HepG2 (cell line): ENCODE results near the gene ILDR2. TPM values are rescaled to one million over a fixed set of nuclear protein-coding genes. Genes with fewer than 3 reads are reported as not detected.

ENCODE experiments used
- ATAC-seq: fragments of 200-7000 bp; cut with Tn5 transposase; 3 replicates; pipeline ENCODE4 v1.9.1; 2020; ENCODE audit warnings: mild to moderate bottlenecking, moderate library complexity
- BruUV-seq: library from RNA; stranded (reverse); fragments of 400-500 nt; replicated peaks from 2 replicates; lab custom pipeline; 2021; lab: Mats Ljungman, UMichigan
- CTCF ChIA-PET: fragments of 300-600 bp; formaldehyde crosslinking; extraction: SDS; loops from one replicate; lab custom pipeline; 2021; ENCODE audit warnings: low total read pairs, inconsistent platforms, low intra/inter-chr PET ratio; lab: Yijun Ruan, JAX
- POLR2A ChIA-PET: fragments of 350-600 bp; sonication (Branson Sonifier 250); formaldehyde crosslinking; loops from one replicate; lab custom pipeline; 2020; ENCODE audit warnings: antibody characterized with exemption, inconsistent platforms; lab: Yijun Ruan, JAX
- DNase-seq: peaks from one replicate; pipeline ENCODE4 v3.0.0-alpha.2; 2015; ENCODE audit warnings: low spot score
- FAIRE-seq: peaks from 3 replicates; lab custom pipeline; 2011; peaks lifted over from hg19 to GRCh38; lab: Jason Lieb, UNC
- H2AFZ ChIP-seq: one replicate; pipeline ENCODE4 v1.6.1; 2011; ENCODE audit warnings: low read length, inconsistent platforms
- H3K27ac ChIP-seq: fragments of 300-600 bp; 3 replicates; pipeline ENCODE4 v1.8.0; 2011; ENCODE audit warnings: mixed run types, mild to moderate bottlenecking, mixed read lengths, low read length, inconsistent platforms; ENCODE audit not compliant: insufficient read depth; ENCODE audit errors: extremely low read length
- H3K27me3 ChIP-seq, 2 experiments: fragments of 200-600 bp in 1 of 2; 2 replicates in 1 of 2; 3 replicates in 1 of 2; pipeline versions ENCODE4 v1.6.0 to v1.8.0; 2011; ENCODE audit warnings: low read length in 2 of 2, mild to moderate bottlenecking in 2 of 2, moderate library complexity in 2 of 2, inconsistent platforms in 1 of 2; ENCODE audit not compliant: insufficient read depth in 2 of 2, control insufficient read depth in 1 of 2
- H3K36me3 ChIP-seq, 2 experiments: fragments of 200-600 bp in 1 of 2; replicated peaks in 1 of 2; 2 replicates in 1 of 2; 3 replicates in 1 of 2; pipeline versions ENCODE4 v1.5.1 to v1.8.0; 2011; ENCODE audit warnings: low read length in 2 of 2, inconsistent platforms in 1 of 2; ENCODE audit not compliant: insufficient read depth in 2 of 2, control insufficient read depth in 1 of 2
- H3K4me1 ChIP-seq: 2 replicates; pipeline ENCODE4 v1.5.1; 2012; ENCODE audit warnings: low read length, inconsistent platforms; ENCODE audit not compliant: insufficient read depth
- H3K4me2 ChIP-seq: 2 replicates; pipeline ENCODE4 v1.6.0; 2011; ENCODE audit warnings: low read depth, low read length, inconsistent platforms
- H3K4me3 ChIP-seq, 3 experiments: fragments of 200-600 bp in 1 of 3; sonication (generic), shearing (Covaris generic) in 1 of 3; replicated peaks in 1 of 3; 2 replicates each; pipeline ENCODE4 v1.5.1; 2011 to 2016; ENCODE audit warnings: low read length in 3 of 3, inconsistent platforms in 2 of 3, low read depth in 2 of 3, mild to moderate bottlenecking in 2 of 3, control low read depth in 1 of 3, mixed read lengths in 1 of 3; ENCODE audit not compliant: insufficient read depth in 1 of 3
- H3K79me2 ChIP-seq: one replicate; pipeline ENCODE4 v1.6.1; 2011; ENCODE audit warnings: low read length, inconsistent platforms; ENCODE audit not compliant: insufficient read depth
- H3K9ac ChIP-seq: 2 replicates; pipeline ENCODE4 v1.6.0; 2011; ENCODE audit warnings: mild to moderate bottlenecking, low read depth, low read length, inconsistent platforms; ENCODE audit not compliant: insufficient read depth
- H3K9me3 ChIP-seq: 2 replicates; pipeline ENCODE4 v1.5.1; 2012; ENCODE audit warnings: mild to moderate bottlenecking, low read length
- H4K20me1 ChIP-seq: 2 replicates; pipeline ENCODE4 v1.6.0; 2011; ENCODE audit warnings: inconsistent platforms, mild to moderate bottlenecking, low read length, moderate library complexity; ENCODE audit not compliant: insufficient read depth
- BCL6 ChIP-seq: IDR thresholded peaks from 2 replicates; pipeline ENCODE4 v1.6.1; 2016; ENCODE audit warnings: missing genetic modification reagents, missing compliant biosample characterization
- CSRNP1 ChIP-seq: sonication (generic); formaldehyde crosslinking; IDR thresholded peaks from 2 replicates; pipeline ENCODE4 v1.8.1; 2023; ENCODE audit warnings: mild to moderate bottlenecking, missing genetic modification reagents
- GZF1 ChIP-seq: sonication (generic); formaldehyde crosslinking; IDR thresholded peaks from 2 replicates; pipeline ENCODE4 v1.5.1; 2020; ENCODE audit warnings: mild to moderate bottlenecking, missing genetic modification reagents
- IRX3 ChIP-seq: sonication (generic); formaldehyde crosslinking; IDR thresholded peaks from 2 replicates; pipeline ENCODE4 v1.8.1; 2023; ENCODE audit warnings: mild to moderate bottlenecking, low read depth, missing genetic modification reagents, borderline replicate concordance
- MBNL3 ChIP-seq: fragments of 250-450 bp; sonication (Bioruptor Pico); conservative IDR thresholded peaks from 2 replicates; pipeline ENCODE4 v1.8.0; 2022; ENCODE audit warnings: mild to moderate bottlenecking, inconsistent platforms
- NFRKB ChIP-seq: fragments of 450-650 bp; IDR thresholded peaks from 2 replicates; pipeline ENCODE4 v1.6.1; 2017
- NR1H2 ChIP-seq: sonication (generic); formaldehyde crosslinking; IDR thresholded peaks from 2 replicates; pipeline ENCODE4 v1.8.1; 2022; ENCODE audit warnings: low read depth, missing genetic modification reagents, borderline replicate concordance
- PCBP1 ChIP-seq: fragments of 200-400 bp; formaldehyde crosslinking; IDR thresholded peaks from 2 replicates; pipeline ENCODE4 v1.6.1; 2017; ENCODE audit warnings: mild to moderate bottlenecking, low read depth, low read length, borderline replicate concordance
- RELA ChIP-seq: sonication (generic); formaldehyde crosslinking; IDR thresholded peaks from 2 replicates; pipeline ENCODE4 v1.4.0; 2020; ENCODE audit warnings: missing genetic modification reagents
- U2AF1 ChIP-seq: fragments of 200-400 bp; formaldehyde crosslinking; optimal IDR thresholded peaks from 2 replicates; pipeline ENCODE3; 2017; ENCODE audit warnings: mild to moderate bottlenecking, low read depth, low read length
- ZBTB7B ChIP-seq: sonication (generic); formaldehyde crosslinking; IDR thresholded peaks from 2 replicates; pipeline ENCODE4 v1.4.0; 2020; ENCODE audit warnings: missing genetic modification reagents
- ZNF10 ChIP-seq: sonication (generic); formaldehyde crosslinking; IDR thresholded peaks from 2 replicates; pipeline ENCODE4 v1.4.0; 2020; ENCODE audit warnings: mild to moderate bottlenecking, low read depth, missing genetic modification reagents, borderline replicate concordance
- ZNF225 ChIP-seq: sonication (generic); formaldehyde crosslinking; IDR thresholded peaks from 2 replicates; pipeline ENCODE4 v1.4.0; 2020; ENCODE audit warnings: mild to moderate bottlenecking, missing genetic modification reagents
- ZNF512 ChIP-seq: sonication (generic); formaldehyde crosslinking; IDR thresholded peaks from 2 replicates; pipeline ENCODE4 v1.4.0; 2020; ENCODE audit warnings: mild to moderate bottlenecking, missing genetic modification reagents
- WGBS: methylation state at CpG from one replicate; pipeline ENCODE4 v1.1.6; 2017; ENCODE audit warnings: low lambda C conversion rate; 5-methylcytosine and 5-hydroxymethylcytosine counted together
- in situ Hi-C: cut with HindIII; loops from 2 replicates; pipeline ENCODE4 v1.10.0; 2017; ENCODE audit warnings: low pct_unique_long_range_greater_than_20kb; ENCODE audit not compliant: extremely low pct_ligation_motif_present
- intact Hi-C: fragments of 100-400 bp; cut with micrococcal nuclease; formaldehyde crosslinking; loops from one replicate; pipeline ENCODE4 v1.10.0; 2022; ENCODE audit not compliant: unreplicated experiment
- polyA plus RNA-seq, 8 experiments: library from polyadenylated mRNA; depleted of rRNA in 3 of 8; stranded (reverse) in 7 of 8; unstranded in 1 of 8; fragments of >200 nt; fragmentation: Illumina TruSeq in 4 of 8; extraction: Trizol in 4 of 8; gene quantifications; 2 replicates each; pipeline versions ENCODE4 v1.2.1 to v1.2.3, GENCODE V29; 2011 to 2016; ENCODE audit warnings: low read depth in 4 of 8, missing spikeins in 1 of 8, mixed read lengths in 1 of 8; ENCODE audit not compliant: insufficient read depth in 1 of 8
- total RNA-seq, 5 experiments: library from RNA; depleted of rRNA; stranded (reverse); fragments of >200 nt; fragmentation: Illumina TruSeq; extraction: Trizol; gene quantifications; 2 replicates each; pipeline ENCODE4 v1.2.3, GENCODE V29; 2016; ENCODE audit warnings: low read depth in 1 of 5
- TF ChIP-seq, protein P1 (sequence below): sonication (generic); formaldehyde crosslinking; IDR thresholded peaks from 2 replicates; pipeline ENCODE4 v1.8.0; 2022; ENCODE audit warnings: low read depth, missing genetic modification reagents
- TF ChIP-seq, protein P2 (sequence below): sonication (generic); formaldehyde crosslinking; IDR thresholded peaks from 2 replicates; pipeline ENCODE4 v1.4.0; 2020; ENCODE audit warnings: missing genetic modification reagents, borderline replicate concordance
- TF ChIP-seq, protein P3 (sequence below): sonication (generic); formaldehyde crosslinking; IDR thresholded peaks from 2 replicates; pipeline ENCODE4 v1.5.0; 2020; ENCODE audit warnings: missing genetic modification reagents, mild to moderate bottlenecking, borderline replicate concordance

ILDR2 gene
- total and polyA plus RNA-seq, 2 of the 13 experiments (the other 11 are each of a cell fraction or from before 2014, with no cell fraction given) = 0.04 TPM; not detected in 1

GRCh38 chr1:166977951-166978350 lies 2.6 kb upstream of the ILDR2 start:
- Histone ChIP-seq H3K27me3 (peaks cover 0 to 34% of the 10 kb centered on the region in 2 experiments; a peak in 4 of 5 replicates), H3K27ac (no peak overlapping the region), H3K9me3 (no peaks in the 10 kb centered on the region), H3K9ac (no peak overlapping the region), H2AFZ (no peak overlapping the region), H4K20me1 (no peaks in the 10 kb centered on the region), H3K4me3 (no peak overlapping the region), H3K36me3 (no peaks in the 10 kb centered on the region), H3K79me2 (no peaks in the 10 kb centered on the region), H3K4me2 (no peak overlapping the region), H3K4me1 (peaks cover 10% of the 10 kb centered on the region; the same call in 1 of the 2 replicates)
- ATAC-seq (no peak), FAIRE-seq (no peak), DNase-seq (no peak)
- WGBS = 4% methylated on average over 2 of the region's 2 CpGs
- intact Hi-C loops = no loop called here
- CTCF ChIA-PET = no interaction called here
- POLR2A ChIA-PET = no interaction called here
- BruUV-seq = no TSS peak
- in situ Hi-C loops = no loop called here
- TF ChIP-seq MBNL3 (CRISPR knock-in tag) = no peak
- TF ChIP-seq ZNF10 (CRISPR knock-in tag) = no peak
- TF ChIP-seq, protein P1, sequence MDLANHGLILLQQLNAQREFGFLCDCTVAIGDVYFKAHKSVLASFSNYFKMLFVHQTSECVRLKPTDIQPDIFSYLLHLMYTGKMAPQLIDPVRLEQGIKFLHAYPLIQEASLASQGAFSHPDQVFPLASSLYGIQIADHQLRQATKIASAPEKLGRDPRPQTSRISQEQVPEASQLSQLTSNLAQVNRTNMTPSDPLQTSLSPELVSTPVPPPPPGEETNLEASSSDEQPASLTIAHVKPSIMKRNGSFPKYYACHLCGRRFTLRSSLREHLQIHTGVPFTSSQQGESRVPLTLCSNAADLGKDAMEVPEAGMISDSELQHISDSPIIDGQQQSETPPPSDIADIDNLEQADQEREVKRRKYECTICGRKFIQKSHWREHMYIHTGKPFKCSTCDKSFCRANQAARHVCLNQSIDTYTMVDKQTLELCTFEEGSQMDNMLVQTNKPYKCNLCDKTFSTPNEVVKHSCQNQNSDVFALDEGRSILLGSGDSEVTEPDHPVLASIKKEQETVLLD (CRISPR knock-in tag) = no peak
- no peak for TF ChIP-seq ZNF512 (CRISPR knock-in tag)
- no peak for TF ChIP-seq ZBTB7B (CRISPR knock-in tag)
- TF ChIP-seq CSRNP1 (CRISPR knock-in tag) = no peak
- TF ChIP-seq GZF1 (CRISPR knock-in tag) = no peak
- TF ChIP-seq PCBP1 = no peak
- TF ChIP-seq RELA (CRISPR knock-in tag) = no peak
- TF ChIP-seq, protein P2, sequence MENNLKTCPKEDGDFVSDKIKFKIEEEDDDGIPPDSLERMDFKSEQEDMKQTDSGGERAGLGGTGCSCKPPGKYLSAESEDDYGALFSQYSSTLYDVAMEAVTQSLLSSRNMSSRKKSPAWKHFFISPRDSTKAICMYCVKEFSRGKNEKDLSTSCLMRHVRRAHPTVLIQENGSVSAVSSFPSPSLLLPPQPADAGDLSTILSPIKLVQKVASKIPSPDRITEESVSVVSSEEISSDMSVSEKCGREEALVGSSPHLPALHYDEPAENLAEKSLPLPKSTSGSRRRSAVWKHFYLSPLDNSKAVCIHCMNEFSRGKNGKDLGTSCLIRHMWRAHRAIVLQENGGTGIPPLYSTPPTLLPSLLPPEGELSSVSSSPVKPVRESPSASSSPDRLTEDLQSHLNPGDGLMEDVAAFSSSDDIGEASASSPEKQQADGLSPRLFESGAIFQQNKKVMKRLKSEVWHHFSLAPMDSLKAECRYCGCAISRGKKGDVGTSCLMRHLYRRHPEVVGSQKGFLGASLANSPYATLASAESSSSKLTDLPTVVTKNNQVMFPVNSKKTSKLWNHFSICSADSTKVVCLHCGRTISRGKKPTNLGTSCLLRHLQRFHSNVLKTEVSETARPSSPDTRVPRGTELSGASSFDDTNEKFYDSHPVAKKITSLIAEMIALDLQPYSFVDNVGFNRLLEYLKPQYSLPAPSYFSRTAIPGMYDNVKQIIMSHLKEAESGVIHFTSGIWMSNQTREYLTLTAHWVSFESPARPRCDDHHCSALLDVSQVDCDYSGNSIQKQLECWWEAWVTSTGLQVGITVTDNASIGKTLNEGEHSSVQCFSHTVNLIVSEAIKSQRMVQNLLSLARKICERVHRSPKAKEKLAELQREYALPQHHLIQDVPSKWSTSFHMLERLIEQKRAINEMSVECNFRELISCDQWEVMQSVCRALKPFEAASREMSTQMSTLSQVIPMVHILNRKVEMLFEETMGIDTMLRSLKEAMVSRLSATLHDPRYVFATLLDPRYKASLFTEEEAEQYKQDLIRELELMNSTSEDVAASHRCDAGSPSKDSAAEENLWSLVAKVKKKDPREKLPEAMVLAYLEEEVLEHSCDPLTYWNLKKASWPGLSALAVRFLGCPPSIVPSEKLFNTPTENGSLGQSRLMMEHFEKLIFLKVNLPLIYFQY (CRISPR knock-in tag) = no peak
- TF ChIP-seq U2AF1 = no peak
- TF ChIP-seq ZNF225 (CRISPR knock-in tag) = no peak
- no peak for TF ChIP-seq NFRKB
- no peak for TF ChIP-seq BCL6 (CRISPR knock-in tag)
- TF ChIP-seq IRX3 (CRISPR knock-in tag) = no peak
- no peak for TF ChIP-seq NR1H2 (CRISPR knock-in tag)
- TF ChIP-seq, protein P3, sequence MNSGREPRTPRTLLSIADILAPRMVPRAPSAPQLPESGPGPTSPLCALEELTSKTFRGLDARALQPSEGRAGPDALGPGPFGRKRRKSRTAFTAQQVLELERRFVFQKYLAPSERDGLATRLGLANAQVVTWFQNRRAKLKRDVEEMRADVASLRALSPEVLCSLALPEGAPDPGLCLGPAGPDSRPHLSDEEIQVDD (CRISPR knock-in tag) = no peak
